Cardiac septum (tissue), 1 donor: ENCODE measurements around the gene CPA3. TPM values are rescaled to one million over a fixed set of nuclear protein-coding genes. Genes with fewer than 3 reads are reported as not detected.

Experiments used
- DNase-seq: peaks from one replicate; pipeline ENCODE4 v3.0.0-alpha.2; 2020; ENCODE audit warnings: low spot score
- intact Hi-C: fragments of 100-400 bp; cut with DNase I; formaldehyde crosslinking; loops from one replicate; pipeline ENCODE4 v1.14.0; 2022
- total RNA-seq: library from RNA; stranded (reverse); fragmentation: NEBNext Ultra II Directional; extraction: Animal tissue kit (Norgen Biotek cat#: 25700); gene quantifications from one replicate; pipeline ENCODE4 v1.2.1, GENCODE V29; 2021
- donor health status: DM: no; HTN: no; CAD: no.

CPA3 gene
- total RNA-seq, 1 donor from 2014 or later, result 1.9 TPM

- intact Hi-C loops, result no loop called here
- DNase-seq, result no peak
Observed at GRCh38 chr3:148856384-148856783, 8.7 kb upstream of the CPA3 start.

- no peak for DNase-seq
- intact Hi-C loops, result no loop called here
Observed at GRCh38 chr3:148857316-148857715, 7.8 kb upstream of the CPA3 start.

GRCh38 chr3:148861277-148861869 lies 3.7 kb upstream of the CPA3 start:
- intact Hi-C loops, result loop anchor here (2.0 kb wide), 1 partner anchor 85 kb away; no protein-coding TSS in a partner anchor
- DNase-seq, result no peak

- no peak for DNase-seq
- intact Hi-C loops, result no loop called here
Observed at GRCh38 chr3:148863297-148863696, 1.8 kb upstream of the CPA3 start.

- intact Hi-C loops, result no loop called here
- no peak for DNase-seq
Observed at GRCh38 chr3:148863814-148864213, 1.3 kb upstream of the CPA3 start.

GRCh38 chr3:148866261-148866660 lies 1.2 kb downstream of the CPA3 start:
- intact Hi-C loops, result no loop called here
- DNase-seq, result no peak

- no peak for DNase-seq
- intact Hi-C loops, result no loop called here
Observed at GRCh38 chr3:148873270-148873927, 8.3 kb downstream of the CPA3 start.

- intact Hi-C loops, result no loop called here
- DNase-seq, result no peak
Observed at GRCh38 chr3:148873977-148874376, 8.9 kb downstream of the CPA3 start.

- DNase-seq, result no peak
Observed at GRCh38 chr3:148878095-148878494, 13.0 kb downstream of the CPA3 start.

GRCh38 chr3:148879256-148879655 lies 14.2 kb downstream of the CPA3 start:
- no peak for DNase-seq
- intact Hi-C loops, result no loop called here

More at GRCh38 chr3:148878095-148878494, 13.0 kb downstream of the CPA3 start:
- intact Hi-C loops, result no loop called here

- DNase-seq, result no peak
- intact Hi-C loops, result no loop called here
Observed at GRCh38 chr3:148880681-148881080, 15.6 kb downstream of the CPA3 start.

GRCh38 chr3:148881286-148881685 lies 16.2 kb downstream of the CPA3 start:
- intact Hi-C loops, result no loop called here
- no peak for DNase-seq

GRCh38 chr3:148882288-148882687 lies 17.2 kb downstream of the CPA3 start:
- intact Hi-C loops, result no loop called here
- no peak for DNase-seq

- no peak for DNase-seq
- intact Hi-C loops, result no loop called here
Observed at GRCh38 chr3:148883163-148883562, 18.1 kb downstream of the CPA3 start.

GRCh38 chr3:148884261-148884660 lies 19.2 kb downstream of the CPA3 start:
- no peak for DNase-seq
- intact Hi-C loops, result no loop called here

GRCh38 chr3:148889828-148890227 lies 24.7 kb downstream of the CPA3 start:
- intact Hi-C loops, result no loop called here
- no peak for DNase-seq

- no peak for DNase-seq
- intact Hi-C loops, result no loop called here
Observed at GRCh38 chr3:148896062-148896461, 31.0 kb downstream of the CPA3 start.

GRCh38 chr3:148901987-148902791 lies 37.1 kb downstream of the CPA3 start:
- intact Hi-C loops, result no loop called here
- no peak for DNase-seq

- intact Hi-C loops, result no loop called here
- no peak for DNase-seq
Observed at GRCh38 chr3:148903022-148903442, 37.9 kb downstream of the CPA3 start.

GRCh38 chr3:148903941-148904340 lies 38.8 kb downstream of the CPA3 start:
- intact Hi-C loops, result no loop called here
- no peak for DNase-seq

GRCh38 chr3:148906667-148907066 lies 41.6 kb downstream of the CPA3 start:
- DNase-seq, result no peak
- intact Hi-C loops, result no loop called here
